ENCODE measurements around the gene SPHK1.

The SPHK1 gene

DNA sequence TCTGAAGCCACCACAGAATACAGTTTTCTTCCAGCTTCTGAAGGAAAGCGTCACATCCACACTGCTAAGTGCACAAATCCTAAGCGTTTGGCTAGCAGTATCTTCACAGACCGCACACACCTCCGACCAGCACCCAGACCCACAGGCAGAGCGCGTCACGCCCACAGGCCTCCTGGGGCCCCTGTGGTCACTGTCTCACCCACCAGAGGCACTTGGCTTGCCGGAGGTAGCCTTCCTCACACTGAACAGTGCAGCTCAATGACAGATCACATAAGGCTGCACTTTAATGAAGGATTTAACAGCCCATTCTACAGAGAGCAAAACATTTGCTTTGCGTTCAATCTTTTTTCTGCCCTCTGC is 21.2 kb downstream of the SPHK1 start:
- DNase-seq, result no peak
- peaks cover 9% of the 10 kb centered on the region for H3K4me1 Mint-ChIP-seq
- H3K27me3 Mint-ChIP-seq, result no peaks in the 10 kb centered on the region
- no peak overlapping the region for H3K27ac Mint-ChIP-seq
- H3K36me3 Mint-ChIP-seq (ENCODE audit: low read depth), result peaks cover 27% of the 10 kb centered on the region
- ATAC-seq, result no peak
- H3K9me3 Mint-ChIP-seq, result no peaks in the 10 kb centered on the region
- H3K4me3 Mint-ChIP-seq, result no peak overlapping the region

DNA sequence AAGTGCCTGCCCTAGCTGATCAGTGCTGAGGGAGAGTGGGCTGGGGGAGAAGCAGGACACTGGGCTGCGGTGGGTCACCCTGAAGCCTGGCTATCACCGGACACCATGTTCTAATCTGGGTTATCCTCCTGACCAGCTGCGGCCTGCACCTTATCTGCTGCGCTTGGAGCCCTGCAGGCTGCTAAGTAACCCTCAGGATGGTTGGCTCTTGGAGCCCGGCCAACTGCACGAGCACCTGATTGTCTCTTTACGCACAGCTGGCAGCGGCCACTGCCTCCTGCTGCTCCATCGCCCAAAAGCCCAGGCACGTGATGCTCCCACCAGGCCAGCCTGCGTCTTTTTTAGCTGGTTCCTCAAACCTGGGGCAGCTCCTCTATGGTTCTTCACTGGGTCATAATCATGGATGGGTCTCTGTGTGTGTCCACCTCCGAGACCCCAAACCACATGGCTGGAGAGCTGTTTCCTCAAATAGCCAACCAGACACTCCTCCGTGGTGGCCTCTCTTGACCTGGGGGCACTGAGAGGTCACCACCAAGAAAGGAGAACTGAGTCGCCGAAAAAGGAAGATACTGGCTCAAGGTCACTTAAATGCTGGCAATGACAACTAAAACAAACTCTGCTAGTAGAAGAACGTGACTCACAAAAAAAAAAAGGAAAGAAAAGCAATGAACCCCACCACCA is 21.7 kb downstream of the SPHK1 start:
- peaks cover 9% of the 10 kb centered on the region for H3K4me1 Mint-ChIP-seq
- no peak overlapping the region for H3K27ac Mint-ChIP-seq
- H3K36me3 Mint-ChIP-seq (ENCODE audit: low read depth), result peaks cover 26% of the 10 kb centered on the region
- no peak for DNase-seq
- H3K4me3 Mint-ChIP-seq, result no peak overlapping the region
- no peaks in the 10 kb centered on the region for H3K27me3 Mint-ChIP-seq
- H3K9me3 Mint-ChIP-seq, result no peaks in the 10 kb centered on the region
- no peak for ATAC-seq

DNA sequence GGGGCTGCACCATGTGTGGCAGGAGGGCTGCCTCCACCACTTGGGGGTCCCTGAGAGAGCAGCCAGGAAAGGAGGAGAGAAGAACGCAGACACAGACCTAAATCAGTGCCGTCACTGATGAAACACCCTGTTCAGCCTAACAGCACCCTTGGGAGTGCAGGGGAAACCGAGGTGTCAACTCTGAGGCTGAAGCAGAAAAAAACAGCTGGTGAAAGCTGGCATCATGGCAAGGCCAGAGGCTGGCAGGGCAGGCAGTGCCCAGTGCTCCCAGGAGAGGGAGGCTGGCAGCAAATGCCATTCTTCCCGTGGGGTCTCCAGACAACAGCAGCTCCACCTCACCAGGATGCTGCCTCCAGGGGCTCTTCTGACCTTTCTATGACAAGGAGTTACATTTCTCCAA is 23.1 kb downstream of the SPHK1 start:
- H3K4me1 Mint-ChIP-seq, result peaks cover 9% of the 10 kb centered on the region
- no peak for ATAC-seq
- H3K4me3 Mint-ChIP-seq, result no peak overlapping the region
- no peaks in the 10 kb centered on the region for H3K27me3 Mint-ChIP-seq
- H3K27ac Mint-ChIP-seq, result no peak overlapping the region
- H3K36me3 Mint-ChIP-seq (ENCODE audit: low read depth), result peaks cover 16% of the 10 kb centered on the region
- no peak for DNase-seq
- H3K9me3 Mint-ChIP-seq, result no peaks in the 10 kb centered on the region

DNA sequence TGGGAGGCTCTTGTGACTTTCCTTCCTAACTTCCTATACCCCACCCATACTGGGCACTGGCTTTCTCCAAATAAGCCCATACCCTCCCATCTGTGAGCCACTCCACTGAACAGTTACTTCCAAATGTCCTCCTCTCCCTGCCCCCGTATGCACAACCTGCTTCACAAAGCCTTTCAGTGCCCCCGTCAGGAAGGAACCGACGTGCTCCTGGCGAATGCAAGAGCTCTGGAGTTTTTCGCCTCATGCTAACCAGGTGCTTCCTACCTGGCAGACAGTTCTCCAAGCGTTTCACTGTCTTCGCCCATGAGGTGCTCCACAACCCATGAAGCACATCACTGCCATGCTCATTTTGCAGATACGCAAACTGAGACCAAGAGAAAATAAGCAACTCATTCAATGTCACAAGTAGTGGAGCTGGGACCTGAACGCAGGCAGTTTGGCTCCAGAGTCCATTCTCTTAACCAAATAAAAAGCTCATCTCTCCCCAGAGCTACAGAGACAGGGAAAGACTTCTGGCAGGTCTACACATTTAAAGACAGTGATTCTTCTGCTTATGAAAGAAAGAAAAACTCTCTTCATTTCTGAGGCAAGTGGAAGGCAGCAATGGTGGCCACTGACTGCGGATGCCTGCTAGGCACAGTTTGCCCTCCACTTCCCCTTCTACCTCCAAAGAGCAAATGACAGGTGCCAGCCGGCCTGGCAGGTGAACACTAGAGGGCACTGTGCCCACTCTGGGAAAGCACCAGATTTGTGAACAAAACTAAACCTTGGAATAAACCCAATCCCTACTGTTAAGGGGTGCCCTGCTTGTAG is 23.8 kb downstream of the SPHK1 start:
- peaks cover 16% of the 10 kb centered on the region for H3K36me3 Mint-ChIP-seq (ENCODE audit: low read depth)
- no peak overlapping the region for H3K4me3 Mint-ChIP-seq
- no peaks in the 10 kb centered on the region for H3K27me3 Mint-ChIP-seq
- no peak overlapping the region for H3K27ac Mint-ChIP-seq
- ATAC-seq (peak; percentile 61), DNase-seq (peak; percentile 74)
- no peaks in the 10 kb centered on the region for H3K9me3 Mint-ChIP-seq
- H3K4me1 Mint-ChIP-seq, result peaks cover 11% of the 10 kb centered on the region

DNA sequence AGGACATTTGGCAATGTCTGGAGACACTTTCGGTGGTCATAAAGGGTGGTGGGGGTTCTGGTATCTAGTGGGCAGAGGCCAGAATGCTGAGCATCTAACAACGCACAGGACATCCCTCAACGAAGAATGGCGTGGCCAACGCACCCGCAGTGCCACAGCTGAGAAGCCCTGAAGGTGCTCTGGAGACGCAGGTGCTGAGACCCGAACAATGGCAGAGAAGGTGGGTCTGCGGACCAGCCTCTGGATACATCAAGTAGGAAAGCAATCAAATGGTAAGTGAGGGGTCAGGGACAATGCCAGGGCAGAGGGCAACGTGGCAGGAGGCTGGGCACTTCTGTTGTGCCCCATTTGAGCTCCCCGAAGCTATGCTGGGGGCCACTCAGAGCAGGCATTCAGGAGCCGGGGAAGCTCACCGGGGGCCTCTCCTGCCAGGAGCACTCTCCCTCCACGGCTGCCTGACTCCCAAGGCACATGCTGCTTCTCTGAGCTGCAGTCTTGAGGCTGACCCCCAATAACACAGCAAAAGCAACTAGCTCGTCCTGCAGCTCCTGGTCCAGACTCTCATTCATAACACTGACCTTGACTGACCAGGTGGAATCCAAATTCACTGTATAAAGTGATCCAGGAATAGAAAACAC is 26.0 kb downstream of the SPHK1 start:
- Mint-ChIP-seq H3K27me3 (no peaks in the 10 kb centered on the region), H3K4me3 (no peak overlapping the region), H3K4me1 (peaks cover 11% of the 10 kb centered on the region), H3K27ac (no peak overlapping the region), H3K9me3 (no peaks in the 10 kb centered on the region), H3K36me3 (ENCODE audit: low read depth) (peaks cover 5% of the 10 kb centered on the region)
- no peak for ATAC-seq
- no peak for DNase-seq

DNA sequence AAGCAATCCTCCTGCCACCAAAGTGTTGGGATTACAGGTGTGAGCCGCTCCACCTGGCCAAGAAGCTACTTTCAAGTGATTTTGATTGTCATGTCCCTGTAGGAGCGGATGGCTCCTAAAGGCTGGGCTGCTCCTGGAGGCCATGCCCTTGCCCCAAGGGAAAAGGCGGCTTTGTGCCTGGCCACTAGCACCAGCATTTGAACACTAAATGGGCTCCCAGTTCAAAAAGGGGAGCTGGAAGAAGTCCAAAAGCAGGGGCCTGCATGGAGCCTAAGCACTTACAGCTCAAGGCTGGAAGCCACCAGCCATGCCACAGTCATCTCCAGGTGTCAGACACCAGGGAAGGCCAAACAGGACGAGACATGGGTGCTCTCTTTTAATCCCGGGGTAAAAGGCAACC is 26.8 kb downstream of the SPHK1 start:
- H3K36me3 Mint-ChIP-seq (ENCODE audit: low read depth), result peaks cover 5% of the 10 kb centered on the region
- H3K4me1 Mint-ChIP-seq, result peaks cover 10% of the 10 kb centered on the region
- DNase-seq, result no peak
- H3K4me3 Mint-ChIP-seq, result no peak overlapping the region
- no peaks in the 10 kb centered on the region for H3K9me3 Mint-ChIP-seq
- ATAC-seq, result no peak
- no peak overlapping the region for H3K27ac Mint-ChIP-seq
- no peaks in the 10 kb centered on the region for H3K27me3 Mint-ChIP-seq

DNA sequence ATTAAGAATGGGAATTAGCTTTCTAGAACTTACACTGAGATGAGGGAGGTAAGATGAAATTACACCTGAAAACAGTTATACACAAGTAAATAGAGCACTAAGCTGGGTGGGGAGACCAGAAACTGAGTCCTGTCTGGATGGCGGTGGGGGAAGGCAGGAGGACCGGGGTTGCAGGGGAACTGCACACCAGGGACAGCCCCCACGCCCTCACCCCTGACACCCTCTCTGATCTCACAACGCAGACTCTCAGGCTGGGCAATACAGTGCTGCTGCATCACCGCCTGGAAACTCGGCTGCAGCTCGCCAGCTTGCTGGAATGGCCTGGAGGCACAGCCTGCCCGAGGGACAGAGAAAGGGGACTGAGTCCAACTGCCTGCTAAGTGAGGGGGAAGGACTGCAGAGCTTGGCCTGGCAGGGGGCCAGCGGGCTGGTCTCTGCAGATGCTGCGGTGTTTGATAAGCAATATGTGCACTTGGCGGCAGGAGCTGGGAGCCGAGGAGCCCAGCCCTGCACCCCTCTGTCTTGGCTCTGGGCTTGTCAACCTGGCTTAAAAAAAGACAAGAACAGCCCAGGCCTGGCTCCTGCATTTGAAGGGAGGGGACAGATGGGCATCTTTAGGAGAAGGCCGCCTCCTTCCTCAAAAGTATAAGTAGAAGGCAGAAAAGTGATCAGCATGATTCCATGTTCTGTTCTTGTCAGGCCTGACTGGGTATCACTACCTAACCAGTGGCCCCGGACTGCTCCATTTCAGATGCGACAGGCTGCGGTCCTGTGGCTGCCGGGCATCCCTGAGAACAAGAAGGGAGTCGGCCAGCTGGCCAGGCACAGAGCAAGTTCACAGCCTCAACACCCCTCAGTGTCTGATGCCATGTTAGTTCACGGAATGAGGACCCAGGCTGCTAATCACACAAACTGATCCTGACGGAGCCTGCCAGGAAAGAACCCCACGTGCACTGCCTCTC is 30.2 kb downstream of the SPHK1 start:
- no peak overlapping the region for H3K4me3 Mint-ChIP-seq
- no peaks in the 10 kb centered on the region for H3K9me3 Mint-ChIP-seq
- H3K27me3 Mint-ChIP-seq, result no peaks in the 10 kb centered on the region
- no peak for DNase-seq
- peaks cover 5% of the 10 kb centered on the region for H3K36me3 Mint-ChIP-seq (ENCODE audit: low read depth)
- no peak overlapping the region for H3K27ac Mint-ChIP-seq
- no peak for ATAC-seq
- peaks cover 10% of the 10 kb centered on the region for H3K4me1 Mint-ChIP-seq

DNA sequence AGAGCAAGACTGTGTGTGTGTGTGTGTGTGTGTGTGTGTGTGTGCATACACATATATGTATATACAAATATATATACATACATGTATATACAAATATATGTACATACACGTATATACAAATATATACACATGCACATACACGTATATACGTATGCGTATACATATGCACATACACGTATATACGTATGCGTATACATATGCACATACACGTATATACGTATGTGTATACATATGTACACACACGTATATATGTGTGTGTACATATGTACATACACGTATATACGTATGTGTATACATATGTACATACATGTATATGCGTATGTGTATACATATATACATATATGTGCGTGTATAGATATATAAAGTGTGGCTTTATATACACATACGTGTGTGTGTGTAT is 31.4 kb downstream of the SPHK1 start:
- no peak overlapping the region for H3K4me3 Mint-ChIP-seq
- peaks cover 18% of the 10 kb centered on the region for H3K4me1 Mint-ChIP-seq
- no peaks in the 10 kb centered on the region for H3K27me3 Mint-ChIP-seq
- no peak for DNase-seq
- H3K27ac Mint-ChIP-seq, result no peak overlapping the region
- no peak for ATAC-seq
- no peaks in the 10 kb centered on the region for H3K9me3 Mint-ChIP-seq
- H3K36me3 Mint-ChIP-seq (ENCODE audit: low read depth), result peaks cover 5% of the 10 kb centered on the region

DNA sequence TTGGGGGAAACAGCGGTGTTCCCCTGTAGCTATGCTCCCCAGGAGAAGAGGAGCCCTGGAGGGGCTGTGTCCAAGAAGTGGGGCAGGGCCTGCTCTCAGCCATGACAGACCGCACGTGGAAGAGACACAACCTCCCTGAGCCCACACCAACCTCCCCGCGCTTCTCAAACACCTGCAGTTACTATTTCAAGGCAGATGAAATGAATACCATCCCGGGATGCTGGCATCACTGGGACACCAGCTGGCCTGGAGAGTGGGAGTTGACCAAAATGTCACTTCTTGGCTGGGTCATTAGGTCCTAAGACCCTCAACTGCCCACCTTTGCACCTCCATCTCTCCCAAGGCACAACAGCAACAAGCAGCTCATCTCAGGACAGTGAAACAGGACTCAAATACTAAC is 32.0 kb downstream of the SPHK1 start:
- peaks cover 5% of the 10 kb centered on the region for H3K36me3 Mint-ChIP-seq (ENCODE audit: low read depth)
- no peak for DNase-seq
- ATAC-seq, result no peak
- H3K4me1 Mint-ChIP-seq, result peaks cover 18% of the 10 kb centered on the region
- H3K27me3 Mint-ChIP-seq, result no peaks in the 10 kb centered on the region
- H3K4me3 Mint-ChIP-seq, result no peak overlapping the region
- no peak overlapping the region for H3K27ac Mint-ChIP-seq
- H3K9me3 Mint-ChIP-seq, result no peaks in the 10 kb centered on the region

DNA sequence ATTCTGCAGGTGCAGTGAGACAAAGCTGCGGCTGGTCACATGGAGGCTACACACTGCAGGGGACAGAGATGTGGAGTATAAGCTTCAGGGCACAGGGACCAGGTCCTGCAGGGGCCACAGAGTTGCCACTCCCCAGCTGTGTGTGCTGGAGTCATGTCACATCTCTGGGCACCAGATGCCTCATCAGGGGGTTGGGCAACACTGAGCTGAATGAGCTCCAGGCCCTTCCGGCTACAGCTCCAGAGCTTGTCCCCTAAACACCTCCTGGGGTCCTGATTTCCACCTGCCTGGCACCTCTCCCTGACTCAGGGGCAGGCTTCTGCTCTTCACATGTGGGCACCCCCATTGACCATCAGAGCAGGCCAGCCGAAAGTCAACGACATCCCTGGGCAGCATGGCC is 32.5 kb downstream of the SPHK1 start:
- H3K27me3 Mint-ChIP-seq, result no peaks in the 10 kb centered on the region
- DNase-seq (no peak), ATAC-seq (no peak)
- no peak overlapping the region for H3K4me3 Mint-ChIP-seq
- peaks cover 5% of the 10 kb centered on the region for H3K36me3 Mint-ChIP-seq (ENCODE audit: low read depth)
- no peaks in the 10 kb centered on the region for H3K9me3 Mint-ChIP-seq
- H3K27ac Mint-ChIP-seq, result no peak overlapping the region
- peaks cover 18% of the 10 kb centered on the region for H3K4me1 Mint-ChIP-seq

DNA sequence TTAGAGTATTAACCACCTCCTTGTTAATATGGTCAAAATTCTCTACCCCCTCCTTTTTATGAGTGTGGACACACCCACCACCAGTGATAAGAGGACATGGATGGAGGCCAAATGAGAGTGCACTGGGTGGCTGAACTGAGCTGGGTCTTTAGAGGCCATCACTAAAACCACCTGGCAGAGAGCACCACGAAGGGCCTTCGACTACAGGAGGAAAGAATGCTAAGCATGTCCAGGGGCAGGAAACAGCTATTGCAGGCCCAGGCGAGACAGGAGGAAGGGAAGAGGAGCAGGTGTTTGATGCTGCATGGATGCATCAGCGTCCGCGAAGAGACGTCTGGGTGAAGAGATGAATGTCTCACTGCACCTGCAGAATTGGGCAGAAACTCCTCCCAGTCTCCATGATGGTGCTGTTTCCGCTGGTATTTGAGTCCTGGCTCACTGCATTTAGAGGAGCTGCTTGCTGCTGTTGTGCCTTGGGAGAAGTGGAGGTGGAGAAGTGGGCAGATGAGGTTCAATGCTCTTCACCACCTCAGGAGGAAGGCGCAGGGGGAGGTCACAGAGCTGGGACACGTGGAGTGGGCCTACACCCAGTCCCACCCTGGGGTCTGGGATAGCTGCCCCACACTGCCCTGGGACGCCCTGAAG is 33.2 kb downstream of the SPHK1 start:
- ATAC-seq, result no peak
- Mint-ChIP-seq H3K27me3 (no peaks in the 10 kb centered on the region), H3K9me3 (no peaks in the 10 kb centered on the region), H3K4me1 (peaks cover 18% of the 10 kb centered on the region), H3K4me3 (no peak overlapping the region), H3K27ac (no peak overlapping the region), H3K36me3 (ENCODE audit: low read depth) (peaks cover 5% of the 10 kb centered on the region)
- no peak for DNase-seq

DNA sequence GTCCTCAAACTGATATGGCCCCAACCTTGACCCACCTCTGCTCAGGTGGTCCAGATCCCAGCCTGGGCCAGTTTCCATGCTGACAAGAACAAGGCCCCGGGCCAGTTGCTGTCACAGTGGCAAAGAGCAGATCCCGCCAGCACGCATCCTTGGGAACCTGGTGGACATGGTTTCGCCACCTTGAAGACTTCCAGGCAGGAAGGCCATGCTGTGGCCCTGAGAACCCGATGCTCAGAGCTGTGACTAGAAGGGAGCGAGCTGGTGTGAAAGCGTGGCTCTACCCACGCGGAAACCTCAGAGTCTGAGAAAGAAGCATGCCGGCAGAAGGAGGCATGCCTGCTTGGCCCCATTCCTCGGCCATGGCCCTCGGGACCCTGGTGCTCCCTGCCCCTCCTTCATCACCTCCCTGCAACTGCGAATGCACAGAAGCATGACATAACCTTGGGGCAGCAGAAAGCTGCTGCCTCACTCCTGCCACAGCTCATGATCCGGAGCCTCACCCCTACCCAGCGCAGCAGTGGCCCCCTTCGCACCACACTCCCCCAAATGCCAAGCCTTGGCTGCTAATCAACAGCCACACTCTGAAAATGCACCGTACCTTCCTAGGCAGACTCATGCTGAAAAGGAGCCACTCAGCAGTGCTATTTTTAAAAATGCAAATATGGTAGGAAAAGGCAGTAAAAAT is 35.3 kb downstream of the SPHK1 start:
- H3K4me1 Mint-ChIP-seq, result peaks cover 20% of the 10 kb centered on the region
- peaks cover 5% of the 10 kb centered on the region for H3K36me3 Mint-ChIP-seq (ENCODE audit: low read depth)
- ATAC-seq, result no peak
- DNase-seq, result no peak
- no peaks in the 10 kb centered on the region for H3K27me3 Mint-ChIP-seq
- H3K9me3 Mint-ChIP-seq, result no peaks in the 10 kb centered on the region
- no peak overlapping the region for H3K4me3 Mint-ChIP-seq
- no peak overlapping the region for H3K27ac Mint-ChIP-seq

DNA sequence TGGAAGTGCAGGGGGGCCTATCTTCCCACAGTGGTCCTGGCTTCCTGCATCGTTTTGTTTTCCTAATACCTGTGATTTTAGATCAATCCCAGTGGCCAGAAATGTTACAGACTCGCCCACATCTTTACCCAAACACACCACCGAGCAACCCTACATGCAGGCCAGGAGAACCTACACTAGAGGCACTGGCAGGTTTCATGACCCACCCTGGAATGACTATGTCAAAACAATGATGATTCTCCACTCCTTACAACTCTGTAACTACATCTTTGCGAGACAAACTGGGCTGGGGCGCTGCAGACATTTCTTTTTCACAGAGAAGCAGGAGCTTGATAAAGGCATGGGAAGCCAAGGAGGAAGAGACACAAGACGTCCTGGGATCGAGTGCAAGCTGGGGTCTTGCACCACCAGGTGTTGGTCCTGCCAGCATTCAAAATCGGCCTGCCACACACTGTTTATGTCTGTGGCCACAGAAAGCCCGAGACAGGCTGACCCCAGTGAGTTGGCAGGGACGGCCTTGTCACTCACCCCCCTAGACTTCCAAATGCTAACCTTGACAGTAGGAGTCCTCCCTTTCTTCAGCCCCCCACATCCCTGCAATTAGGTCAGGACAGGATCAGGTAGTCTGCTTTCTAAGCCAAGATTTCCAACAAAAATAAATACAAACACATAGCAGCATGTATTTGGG is 36.1 kb downstream of the SPHK1 start:
- Mint-ChIP-seq H3K4me3 (no peak overlapping the region), H3K9me3 (no peaks in the 10 kb centered on the region)

More for the DNA sequence above, 36.1 kb downstream of the SPHK1 start:
- DNase-seq (no peak), ATAC-seq (no peak)
- Mint-ChIP-seq H3K4me1 (peaks cover 20% of the 10 kb centered on the region), H3K27ac (no peak overlapping the region), H3K27me3 (no peaks in the 10 kb centered on the region), H3K36me3 (ENCODE audit: low read depth) (peaks cover 6% of the 10 kb centered on the region)

Data from activated naive CD8-positive, alpha-beta T cell treated with anti-CD3 and anti-CD28 coated beads, Interleukin-2, amount 50 U/mL, for 24 hours (primary cell).